CD14-positive monocyte (primary cell): ENCODE measurements around the gene THOC5. TPM values are rescaled to one million over a fixed set of nuclear protein-coding genes. Genes with fewer than 3 reads are reported as not detected.

ENCODE experiments used
- DNase-seq, 3 donors: peaks; one replicate each; pipeline ENCODE4 v3.0.0-alpha.2; 2011 to 2022
- H2AFZ ChIP-seq: 2 replicates; pipeline ENCODE4 v1.6.0; 2012; ENCODE audit warnings: mild to moderate bottlenecking, low read depth, low read length, inconsistent platforms; ENCODE audit not compliant: insufficient read depth, poor library complexity, severe bottlenecking
- H3K27ac ChIP-seq, 2 donors: 1 replicate in 1 of 2; 2 replicates in 1 of 2; pipeline ENCODE4 v1.5.1; 2012 to 2013; ENCODE audit warnings: low read length in 2 of 2, control low read depth in 1 of 2, inconsistent platforms in 1 of 2, low read depth in 1 of 2, mild to moderate bottlenecking in 1 of 2
- H3K27me3 ChIP-seq, 2 donors: one replicate each; pipeline versions ENCODE4 v1.6.0 to v1.6.1; 2011 to 2013; ENCODE audit warnings: low read length in 2 of 2; ENCODE audit not compliant: control insufficient read depth in 2 of 2, insufficient read depth in 2 of 2
- H3K36me3 ChIP-seq, 2 donors: replicated peaks in 1 of 2; 1 replicate in 1 of 2; 2 replicates in 1 of 2; pipeline versions ENCODE4 v1.5.1 to v1.6.1; 2012 to 2013; ENCODE audit warnings: low read length in 2 of 2, control low read depth in 1 of 2, inconsistent platforms in 1 of 2, mild to moderate bottlenecking in 1 of 2; ENCODE audit not compliant: insufficient read depth in 2 of 2, control insufficient read depth in 1 of 2
- H3K4me1 ChIP-seq, 2 donors: 1 replicate in 1 of 2; 2 replicates in 1 of 2; pipeline versions ENCODE4 v1.5.1 to v1.6.1; 2012 to 2013; ENCODE audit warnings: low read length in 2 of 2, control low read depth in 1 of 2, inconsistent platforms in 1 of 2, mild to moderate bottlenecking in 1 of 2, moderate library complexity in 1 of 2; ENCODE audit not compliant: insufficient read depth in 2 of 2, control insufficient read depth in 1 of 2
- H3K4me2 ChIP-seq: replicated peaks from 2 replicates; pipeline ENCODE3; 2012; ENCODE audit warnings: low read length, moderate library complexity, mild to moderate bottlenecking; ENCODE audit not compliant: poor library complexity, severe bottlenecking; ENCODE audit errors: extremely low read depth
- H3K4me3 ChIP-seq, 3 experiments: fragments of 200-600 bp in 1 of 3; sonication (generic) in 1 of 3; replicated peaks in 1 of 3; 1 replicate in 2 of 3; 2 replicates in 1 of 3; pipeline ENCODE4 v1.5.1; 2011 to 2013; ENCODE audit warnings: low read length in 3 of 3, mild to moderate bottlenecking in 3 of 3, control low read depth in 2 of 3, low read depth in 2 of 3, inconsistent platforms in 1 of 3, moderate library complexity in 1 of 3
- H3K79me2 ChIP-seq: 2 replicates; pipeline ENCODE4 v1.6.0; 2012; ENCODE audit warnings: mild to moderate bottlenecking, control low read depth, inconsistent platforms, low read length, moderate library complexity; ENCODE audit not compliant: insufficient read depth
- H3K9ac ChIP-seq: 2 replicates; pipeline ENCODE4 v1.6.0; 2017; ENCODE audit warnings: low read length, mild to moderate bottlenecking; ENCODE audit not compliant: insufficient read depth, poor library complexity, severe bottlenecking
- H3K9me3 ChIP-seq, 2 donors: replicated peaks in 1 of 2; 1 replicate in 1 of 2; 2 replicates in 1 of 2; pipeline versions ENCODE4 v1.5.1 to v1.6.1; 2012 to 2013; ENCODE audit warnings: low read length in 2 of 2, control low read depth in 1 of 2; ENCODE audit not compliant: control insufficient read depth in 1 of 2, insufficient read depth in 1 of 2
- H4K20me1 ChIP-seq: 2 replicates; pipeline ENCODE4 v1.6.0; 2012; ENCODE audit warnings: mild to moderate bottlenecking, low read length, control low read depth, moderate library complexity; ENCODE audit not compliant: insufficient read depth
- H3K27ac Mint-ChIP-seq, 7 donors: one replicate each; pipeline ENCODE4 v1.8.0; 2020; ENCODE audit warnings: mild to moderate bottlenecking in 7 of 7, mixed read lengths in 7 of 7, moderate library complexity in 6 of 7, inconsistent platforms in 2 of 7
- H3K27me3 Mint-ChIP-seq, 3 donors: one replicate each; pipeline ENCODE4 v1.8.0; 2021 to 2022; ENCODE audit warnings: low read depth in 3 of 3, mild to moderate bottlenecking in 3 of 3, mixed read lengths in 3 of 3, moderate library complexity in 3 of 3, inconsistent platforms in 1 of 3
- H3K36me3 Mint-ChIP-seq, 2 donors: one replicate each; pipeline ENCODE4 v1.8.0; 2020; ENCODE audit warnings: mixed read lengths in 2 of 2, inconsistent platforms in 1 of 2, mild to moderate bottlenecking in 1 of 2
- H3K4me1 Mint-ChIP-seq: one replicate; pipeline ENCODE4 v1.8.0; 2020; ENCODE audit warnings: mild to moderate bottlenecking, mixed read lengths
- H3K4me3 Mint-ChIP-seq, 2 donors: one replicate each; pipeline ENCODE4 v1.8.0; 2020; ENCODE audit warnings: mild to moderate bottlenecking in 2 of 2, mixed read lengths in 2 of 2, moderate library complexity in 1 of 2
- H3K9me3 Mint-ChIP-seq, 7 donors: one replicate each; pipeline ENCODE4 v1.8.0; 2020 to 2022; ENCODE audit warnings: mixed read lengths in 7 of 7, mild to moderate bottlenecking in 6 of 7, moderate library complexity in 6 of 7, inconsistent platforms in 2 of 7
- CTCF ChIP-seq: fragments of 200-600 bp; IDR thresholded peaks from one replicate; pipeline ENCODE4 v1.8.0; 2022; ENCODE audit warnings: antibody characterized with exemption, mild to moderate bottlenecking
- WGBS: methylation state at CpG from one replicate; pipeline ENCODE4 v1.1.5; 2013; ENCODE audit warnings: missing lambda C conversion rate; ENCODE audit not compliant: insufficient coverage; 5-methylcytosine and 5-hydroxymethylcytosine counted together
- intact Hi-C, 2 donors: fragments of 100-400 bp; cut with micrococcal nuclease; formaldehyde crosslinking; loops; one replicate each; pipeline versions ENCODE4 v1.15.0 to v1.15.1; 2023
- polyA plus RNA-seq, 3 donors: library from polyadenylated mRNA; depleted of rRNA in 1 of 3; unstranded in 2 of 3; stranded (reverse) in 1 of 3; fragments of 300-500 nt in 2 of 3; fragments of >200 nt in 1 of 3; fragmentation: Illumina TruSeq in 2 of 3; gene quantifications; 1 replicate in 2 of 3; 2 replicates in 1 of 3; pipeline ENCODE4 v1.2.3, GENCODE V29; 2012 to 2021

The THOC5 gene
- polyA plus RNA-seq, 3 donors = 19.6 to 29.9 (median 28.2) TPM

DNA sequence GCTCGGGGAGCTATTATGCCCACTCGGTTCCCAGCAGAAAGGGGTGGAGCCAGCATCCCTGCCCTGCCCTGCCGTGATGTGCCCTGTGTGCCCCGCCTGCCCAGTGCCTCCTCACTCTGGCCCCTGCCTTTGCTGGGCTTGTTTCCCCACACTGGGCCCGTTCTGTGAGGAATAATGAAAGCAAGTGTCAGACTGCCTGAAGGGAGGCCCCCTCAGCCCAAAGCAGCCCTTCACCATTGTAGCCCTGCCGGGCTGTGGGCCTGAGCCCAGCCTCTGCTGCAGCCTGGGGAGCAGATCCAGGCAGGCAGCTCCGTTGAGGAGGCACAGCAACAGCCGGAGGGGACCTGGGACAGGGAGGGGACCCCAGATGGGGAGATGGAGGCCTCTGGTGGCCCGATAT lies 93.8 kb downstream of the THOC5 start:
- Mint-ChIP-seq H3K4me1 (peaks cover 2% of the 10 kb centered on the region), H3K4me3 (no peak overlapping the region), H3K27ac (no peak overlapping the region), H3K27me3 (peaks cover 0 to 4% (median 2%) of the 10 kb centered on the region in 3 donors), H3K36me3 (no peaks in the 10 kb centered on the region), H3K9me3 (peaks cover 0 to 2% (median 0%) of the 10 kb centered on the region in 7 donors)
- Histone ChIP-seq H3K4me3 (no peak overlapping the region), H3K9me3 (no peaks in the 10 kb centered on the region), H3K4me2 (no peak overlapping the region), H3K9ac (no peak overlapping the region), H3K27me3 (no peaks in the 10 kb centered on the region), H3K4me1 (no peaks in the 10 kb centered on the region), H2AFZ (no peak overlapping the region), H3K36me3 (no peaks in the 10 kb centered on the region), H3K27ac (no peak overlapping the region), H4K20me1 (no peaks in the 10 kb centered on the region), H3K79me2 (no peaks in the 10 kb centered on the region)
- intact Hi-C loops = no loop called here
- no peak for DNase-seq
- TF ChIP-seq CTCF = no peak
- 87% methylated on average over 8 of the region's 9 CpGs for WGBS

DNA sequence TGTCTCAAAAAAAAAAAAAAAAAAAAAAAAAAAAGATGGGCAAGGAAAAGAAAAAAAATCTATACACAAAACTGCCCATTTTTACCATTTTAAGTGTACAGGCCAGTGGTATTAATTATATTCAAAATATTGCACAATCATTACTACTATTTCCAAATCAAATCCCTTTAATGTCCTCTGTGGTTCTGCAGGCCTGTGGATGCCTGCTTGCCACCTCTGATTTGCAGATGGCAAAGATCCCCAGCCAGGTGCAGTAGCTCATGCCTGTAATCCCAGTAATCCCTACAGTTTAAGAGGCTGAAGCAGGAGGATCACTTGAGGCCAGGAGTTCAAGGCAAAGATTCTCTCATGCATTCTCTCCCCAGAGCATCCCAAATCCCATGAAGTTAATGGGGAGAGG lies 95.0 kb downstream of the THOC5 start:
- intact Hi-C loops = no loop called here
- TF ChIP-seq CTCF = no peak
- Histone ChIP-seq H3K36me3 (no peaks in the 10 kb centered on the region), H3K4me1 (no peaks in the 10 kb centered on the region), H3K4me2 (no peak overlapping the region), H3K79me2 (no peaks in the 10 kb centered on the region), H3K9ac (no peak overlapping the region), H3K4me3 (no peak overlapping the region), H3K27me3 (no peaks in the 10 kb centered on the region), H3K27ac (no peak overlapping the region), H2AFZ (no peak overlapping the region), H3K9me3 (no peaks in the 10 kb centered on the region), H4K20me1 (no peaks in the 10 kb centered on the region)
- Mint-ChIP-seq H3K9me3 (peaks cover 0 to 2% (median 0%) of the 10 kb centered on the region in 7 donors), H3K4me3 (no peak overlapping the region), H3K27me3 (peaks cover 0 to 4% (median 2%) of the 10 kb centered on the region in 3 donors), H3K36me3 (no peaks in the 10 kb centered on the region), H3K4me1 (peaks cover 2% of the 10 kb centered on the region), H3K27ac (no peak overlapping the region)
- DNase-seq = no peak
